NCI-H2227 (cell line): Measurements from ENCODE around the gene ZNRF1.

Experiments
- DNase-seq: peaks from one replicate; lab custom pipeline; 2025; ENCODE audit not compliant: unreplicated experiment; lab: John Stamatoyannopoulos, UW

ZNRF1 gene

GRCh38 chr16:75058806-75059205, 60.0 kb downstream of the ZNRF1 start:
- DNase-seq = no peak

GRCh38 chr16:75059411-75059810, 60.6 kb downstream of the ZNRF1 start:
- DNase-seq = no peak

GRCh38 chr16:75060723-75061122, 61.9 kb downstream of the ZNRF1 start:
- DNase-seq = no peak

GRCh38 chr16:75061669-75062068, 62.8 kb downstream of the ZNRF1 start:
- DNase-seq = no peak

GRCh38 chr16:75062135-75062975, 63.5 kb downstream of the ZNRF1 start:
- no peak for DNase-seq

- DNase-seq = no peak
Observed at GRCh38 chr16:75062976-75063346, 64.1 kb downstream of the ZNRF1 start.

GRCh38 chr16:75063549-75064088, 64.8 kb downstream of the ZNRF1 start:
- DNase-seq = no peak

- DNase-seq = no peak
Observed at GRCh38 chr16:75064403-75065148, 65.8 kb downstream of the ZNRF1 start.

- no peak for DNase-seq
Observed at GRCh38 chr16:75065149-75065505, 66.3 kb downstream of the ZNRF1 start.

- DNase-seq = no peak
Observed at GRCh38 chr16:75065521-75066149, 66.8 kb downstream of the ZNRF1 start.

GRCh38 chr16:75066861-75067447, 68.1 kb downstream of the ZNRF1 start:
- no peak for DNase-seq

- no peak for DNase-seq
Observed at GRCh38 chr16:75068085-75069031, 69.5 kb downstream of the ZNRF1 start.

GRCh38 chr16:75070012-75070841, 71.4 kb downstream of the ZNRF1 start:
- no peak for DNase-seq

GRCh38 chr16:75071621-75072020, 72.8 kb downstream of the ZNRF1 start:
- no peak for DNase-seq

GRCh38 chr16:75072239-75072947, 73.6 kb downstream of the ZNRF1 start:
- no peak for DNase-seq

- DNase-seq = no peak
Observed at GRCh38 chr16:75073545-75074303, 74.9 kb downstream of the ZNRF1 start.

- DNase-seq = no peak
Observed at GRCh38 chr16:75074304-75074793, 75.5 kb downstream of the ZNRF1 start.
